C4-2B (cell line): Measurements from ENCODE around the gene PAIP2B.
"Not testable (repeated sequence)": the region's sequence is repeated elsewhere in the genome, so short reads cannot be mapped to it uniquely, and the experiment has no call there.

Source experiments
- H3K27ac ChIP-seq: fragments of 450-650 bp; 2 replicates; pipeline ENCODE4 v1.5.1; 2017
- ZFX ChIP-seq: fragments of 450-650 bp; IDR thresholded peaks from 2 replicates; pipeline ENCODE4 v1.6.1; 2017
- TF ChIP-seq, protein P1 (sequence below): fragments of 450-650 bp; conservative IDR thresholded peaks from 2 replicates; pipeline ENCODE4 v1.5.1; 2017; ENCODE audit warnings: mild to moderate bottlenecking

The PAIP2B gene

DNA sequence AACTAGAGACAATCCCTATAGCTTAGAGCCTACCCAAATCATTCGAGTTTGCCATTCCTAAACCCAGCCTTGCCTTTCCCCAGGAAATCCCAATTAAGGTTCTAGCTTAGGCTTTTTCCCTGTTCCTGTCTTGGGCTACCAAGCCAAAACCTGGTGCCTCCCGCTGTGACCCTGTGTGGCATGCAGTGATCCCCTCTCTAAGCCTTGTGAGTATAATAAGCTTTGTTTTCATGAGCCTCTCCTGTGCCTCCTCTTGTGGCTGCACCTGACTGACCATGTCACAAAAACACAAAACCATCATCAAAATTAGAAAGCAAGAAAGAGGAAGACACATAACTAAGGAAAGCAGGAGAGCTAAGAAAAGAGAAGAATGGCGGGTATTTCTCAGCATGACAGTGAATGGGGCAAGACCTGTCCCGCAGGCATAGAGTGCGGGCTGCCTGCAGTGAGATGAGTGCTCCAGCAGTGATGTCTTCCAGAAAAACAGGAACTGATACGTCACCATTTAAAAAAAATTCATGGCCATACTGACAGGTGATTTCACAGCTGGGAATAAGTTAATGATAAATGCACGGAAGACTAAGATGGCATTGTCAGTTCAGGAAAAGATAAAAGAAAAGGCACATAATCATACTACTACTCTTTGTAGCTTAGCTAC is 9.2 kb upstream of the PAIP2B start:
- TF ChIP-seq ZFX: no peak
- no peak overlapping the region for H3K27ac ChIP-seq

DNA sequence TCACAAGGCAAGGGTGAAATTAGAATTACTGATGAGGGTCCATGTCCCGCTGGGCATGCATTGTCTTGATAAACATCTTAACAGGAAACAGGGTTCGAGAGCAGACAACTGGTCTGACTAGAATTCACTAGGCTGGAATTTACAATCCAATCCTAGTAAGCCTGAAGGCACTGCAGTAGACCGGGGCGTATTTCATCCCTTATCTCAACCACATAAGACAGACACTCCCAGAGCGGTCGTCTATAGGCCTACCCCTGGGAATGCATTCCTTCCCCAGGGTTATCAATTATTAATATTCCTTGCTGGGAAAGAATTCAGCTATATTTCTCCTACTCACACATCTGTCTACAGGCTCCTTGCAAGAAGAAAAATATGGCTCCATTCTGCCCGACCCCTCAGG is 6.2 kb upstream of the PAIP2B start:
- H3K27ac ChIP-seq: not testable (repeated sequence)

DNA sequence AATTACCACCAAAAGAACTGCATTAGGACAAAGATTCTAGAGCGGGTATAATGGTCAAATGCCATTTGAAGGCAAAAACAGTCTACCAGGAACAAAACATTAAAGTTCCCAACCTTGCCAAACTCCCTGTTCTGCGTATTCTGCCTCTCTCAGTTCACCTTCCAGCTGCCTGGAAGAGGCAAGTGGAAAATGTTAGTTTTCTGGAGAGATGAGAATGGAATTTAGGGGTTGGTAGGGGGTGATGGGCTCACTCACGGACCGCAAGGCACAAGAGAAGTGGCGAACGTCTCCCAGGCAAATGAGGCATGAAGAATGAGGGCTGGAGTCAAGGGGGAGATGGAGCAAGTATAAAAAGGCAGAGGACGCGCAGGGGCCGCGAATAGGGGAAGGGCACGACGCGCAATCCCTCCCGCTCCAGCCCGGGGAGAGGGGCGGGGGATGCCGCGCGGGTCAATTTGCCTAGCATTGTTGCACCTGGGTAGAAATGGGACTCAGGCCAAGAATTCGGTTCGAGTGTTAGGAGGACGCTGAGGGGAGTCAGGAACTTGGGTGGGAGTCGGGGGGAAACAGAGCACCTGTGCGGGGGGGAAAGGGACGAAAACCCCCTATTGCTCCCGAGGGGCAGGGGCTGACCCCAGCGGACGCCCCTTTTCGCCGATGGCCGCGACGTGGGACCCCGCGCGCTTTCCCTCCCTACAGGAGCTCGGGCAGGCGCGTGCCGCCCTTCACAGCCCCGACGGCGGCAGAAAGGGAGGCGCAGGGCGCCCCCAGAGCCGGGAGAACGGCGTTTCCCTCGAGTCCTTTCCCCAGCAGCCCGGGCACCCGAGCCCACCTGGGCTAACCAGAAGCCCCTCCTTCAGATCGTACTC is 573 bp downstream of the PAIP2B start:
- H3K27ac ChIP-seq: peak overlapping the region; percentile 91
- TF ChIP-seq ZFX: no peak
- TF ChIP-seq, protein P1, sequence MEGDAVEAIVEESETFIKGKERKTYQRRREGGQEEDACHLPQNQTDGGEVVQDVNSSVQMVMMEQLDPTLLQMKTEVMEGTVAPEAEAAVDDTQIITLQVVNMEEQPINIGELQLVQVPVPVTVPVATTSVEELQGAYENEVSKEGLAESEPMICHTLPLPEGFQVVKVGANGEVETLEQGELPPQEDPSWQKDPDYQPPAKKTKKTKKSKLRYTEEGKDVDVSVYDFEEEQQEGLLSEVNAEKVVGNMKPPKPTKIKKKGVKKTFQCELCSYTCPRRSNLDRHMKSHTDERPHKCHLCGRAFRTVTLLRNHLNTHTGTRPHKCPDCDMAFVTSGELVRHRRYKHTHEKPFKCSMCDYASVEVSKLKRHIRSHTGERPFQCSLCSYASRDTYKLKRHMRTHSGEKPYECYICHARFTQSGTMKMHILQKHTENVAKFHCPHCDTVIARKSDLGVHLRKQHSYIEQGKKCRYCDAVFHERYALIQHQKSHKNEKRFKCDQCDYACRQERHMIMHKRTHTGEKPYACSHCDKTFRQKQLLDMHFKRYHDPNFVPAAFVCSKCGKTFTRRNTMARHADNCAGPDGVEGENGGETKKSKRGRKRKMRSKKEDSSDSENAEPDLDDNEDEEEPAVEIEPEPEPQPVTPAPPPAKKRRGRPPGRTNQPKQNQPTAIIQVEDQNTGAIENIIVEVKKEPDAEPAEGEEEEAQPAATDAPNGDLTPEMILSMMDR: 0 out of 2 replicates have a peak, but pooled peaks have one; percentile 11

DNA sequence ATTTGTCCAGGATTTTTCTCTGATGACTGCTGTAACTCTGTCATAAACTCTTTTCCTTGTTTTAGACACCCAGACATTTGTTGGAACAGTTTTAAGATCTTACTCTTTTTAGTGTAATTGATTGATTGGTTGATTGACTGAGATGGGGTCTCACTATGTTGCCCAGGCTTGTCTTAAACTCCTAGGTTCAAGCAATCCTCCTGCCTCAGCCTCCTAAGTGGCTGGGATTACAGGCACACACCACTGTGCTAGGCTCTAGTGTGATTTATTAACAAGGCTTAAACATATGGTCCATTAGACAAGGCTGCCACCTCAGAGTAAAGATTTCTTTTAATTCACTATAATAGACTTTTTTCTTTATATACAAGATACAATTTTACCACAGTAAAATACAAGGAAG is 2.0 kb downstream of the PAIP2B start:
- H3K27ac ChIP-seq: no peak overlapping the region
- no peak for TF ChIP-seq ZFX
- TF ChIP-seq, protein P1: no peak

DNA sequence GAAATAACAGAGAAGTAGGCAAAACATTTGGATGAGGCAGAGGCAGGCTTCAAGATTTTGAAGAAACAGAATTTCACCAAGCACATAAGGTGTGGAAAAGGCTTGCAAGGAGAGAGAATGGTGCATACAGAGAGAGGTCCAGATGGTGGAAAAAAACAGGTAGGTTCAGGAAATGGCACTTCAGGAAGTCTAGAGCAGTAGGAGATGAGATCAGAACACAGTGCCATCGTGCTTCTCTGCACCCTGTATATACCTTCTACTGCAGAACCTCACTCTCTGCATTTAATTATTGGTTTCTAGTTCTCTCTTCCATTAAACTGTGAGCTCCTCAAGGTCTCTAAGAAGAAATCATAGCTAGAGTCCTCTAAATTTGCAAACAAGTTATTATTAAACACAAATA is 2.4 kb downstream of the PAIP2B start:
- H3K27ac ChIP-seq: no peak overlapping the region
- TF ChIP-seq, protein P1: no peak
- no peak for TF ChIP-seq ZFX

DNA sequence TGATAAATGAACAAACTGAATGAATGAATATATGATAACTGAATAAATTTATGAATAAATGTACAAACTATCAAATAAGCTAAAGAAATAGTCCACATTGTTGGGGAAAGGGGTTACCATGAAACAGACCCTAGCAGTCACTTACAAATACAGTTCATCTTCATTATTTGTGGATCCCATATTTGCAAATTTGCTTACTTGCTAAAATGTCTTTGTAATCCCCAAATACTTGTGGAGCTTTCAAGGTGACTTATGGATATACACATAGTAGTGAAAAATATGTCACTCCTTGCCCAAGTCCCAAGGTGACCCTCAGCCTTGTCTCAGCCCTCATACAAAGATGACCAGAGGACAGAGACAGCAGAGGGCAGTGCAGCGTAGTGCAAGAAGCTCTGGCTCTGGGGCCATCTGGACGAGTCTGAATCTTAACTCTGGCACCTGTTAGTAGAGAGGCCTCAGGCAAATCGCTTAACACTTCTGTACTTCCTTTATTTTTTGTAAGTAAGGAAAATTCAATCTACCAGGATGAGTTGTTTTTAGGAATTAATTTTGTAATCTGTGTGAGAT is 3.1 kb downstream of the PAIP2B start:
- TF ChIP-seq ZFX: no peak
- TF ChIP-seq, protein P1: peak; percentile 62

DNA sequence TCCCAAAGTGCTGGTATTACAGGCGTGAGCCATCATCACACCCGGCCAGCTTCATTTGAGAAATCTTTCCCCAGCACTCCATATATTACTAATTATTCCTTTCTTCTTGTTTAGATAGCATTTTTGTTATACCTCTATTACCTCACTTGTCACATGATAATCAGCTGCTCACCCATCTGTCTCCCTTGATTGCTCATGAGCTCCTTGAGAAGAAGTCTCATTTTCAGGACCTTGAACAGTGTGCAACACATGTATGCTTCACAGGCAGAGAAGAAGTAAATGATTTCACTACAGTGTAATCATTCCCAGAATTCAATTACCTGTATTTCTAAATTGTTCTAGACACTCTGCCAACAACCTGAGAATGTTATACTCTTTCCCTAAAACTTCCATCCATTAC is 6.2 kb downstream of the PAIP2B start:
- no peak for TF ChIP-seq ZFX
- TF ChIP-seq, protein P1: no peak
- no peak overlapping the region for H3K27ac ChIP-seq

More for the DNA sequence above, 3.1 kb downstream of the PAIP2B start:
- H3K27ac ChIP-seq: no peak overlapping the region

DNA sequence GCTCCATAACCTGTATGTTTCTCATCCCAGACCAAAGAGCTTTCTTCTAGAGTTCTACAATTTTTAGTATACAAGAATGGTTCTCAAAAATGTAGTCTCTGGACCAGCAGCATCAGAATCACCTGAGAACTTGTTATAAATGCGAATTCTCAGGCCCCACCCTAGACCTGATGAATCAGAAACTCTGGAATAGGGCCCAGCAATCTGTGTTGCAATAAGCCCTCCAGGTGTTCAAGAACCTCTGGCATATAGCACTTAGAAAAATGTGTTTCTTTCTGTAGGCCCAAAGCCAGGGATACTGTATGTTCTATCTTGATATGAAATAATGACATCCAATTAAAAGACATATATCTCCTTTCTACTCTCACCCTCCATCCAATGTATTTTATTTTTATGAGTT is 10.4 kb downstream of the PAIP2B start:
- H3K27ac ChIP-seq: no peak overlapping the region
- no peak for TF ChIP-seq ZFX
- TF ChIP-seq, protein P1: no peak
